ENCODE results near the gene IMMP2L. TPM values are rescaled to one million over a fixed set of nuclear protein-coding genes. Genes with fewer than 3 reads are reported as not detected.

IMMP2L gene
- total RNA-seq, 1 experiment from 2014 or later = 8.8 TPM

DNA sequence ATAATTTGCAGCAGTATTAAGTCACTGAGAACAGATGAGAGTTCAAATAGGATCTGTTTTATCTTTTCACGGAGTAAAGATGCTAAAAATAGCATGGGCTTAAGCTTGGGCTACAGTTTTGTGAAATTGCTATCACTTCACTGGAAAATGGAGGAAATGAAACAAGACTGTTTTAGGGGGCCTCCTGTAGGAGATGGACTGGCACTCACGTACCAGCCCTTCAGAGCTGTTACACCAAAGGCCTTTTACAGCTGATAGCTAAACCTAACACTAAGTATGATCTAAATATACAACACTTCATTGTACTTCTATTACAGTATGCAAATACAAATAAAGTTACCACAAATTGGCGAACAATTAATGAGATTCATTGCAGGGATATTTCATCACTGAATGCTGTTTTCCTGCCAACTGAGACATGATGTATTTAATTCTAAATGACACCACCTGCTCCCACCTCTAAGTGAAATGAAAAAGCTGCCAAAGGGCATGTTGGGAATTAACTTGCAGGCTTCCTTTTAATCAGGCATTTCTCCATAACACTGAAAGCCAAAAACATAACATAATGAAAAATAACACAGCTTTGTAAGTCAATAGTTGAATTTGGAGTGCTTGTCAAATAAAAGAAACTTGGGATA, 775.8 kb downstream of the IMMP2L start:
- Histone ChIP-seq H3K27me3 (ENCODE audit: control insufficient read depth, insufficient read depth, low read length) (no peaks in the 10 kb centered on the region), H3K4me3 (ENCODE audit: low read depth in 2 of 2, low read length in 2 of 2) (no peak overlapping the region), H3K36me3 (ENCODE audit: control insufficient read depth, insufficient read depth, low read length) (no peaks in the 10 kb centered on the region), H3K4me1 (ENCODE audit: control insufficient read depth, insufficient read depth, low read length) (no peaks in the 10 kb centered on the region), H3K9me3 (ENCODE audit: control insufficient read depth, insufficient read depth, low read depth, low read length) (no peaks in the 10 kb centered on the region), H3K27ac (ENCODE audit: low read length) (no peak overlapping the region)
- TF ChIP-seq POLR2AphosphoS5 (IDR thresholded peaks at IDR 0.05; ENCODE audit: low read depth, low read length) (no peak), SIN3A (IDR thresholded peaks at IDR 0.05; ENCODE audit: borderline replicate concordance, insufficient read depth, low read depth, low read length) (no peak), TCF7L2 (IDR thresholded peaks at IDR 0.05; ENCODE audit: low read depth, low read length) (no peak)
- in situ Hi-C loops (cut with HindIII; ENCODE audit: low pct_unique_long_range_greater_than_20kb, low sequenced_read_pairs) (no loop called here), intact Hi-C loops (cut with micrococcal nuclease; ENCODE audit: unreplicated experiment) (no loop called here)
- ChIA-PET POLR2A (no interaction called here), CTCF (no interaction called here)
- ATAC-seq (no peak), DNase-seq (ENCODE audit: low read depth, low spot score) (no peak)
- no TSS peak for BruUV-seq (replicated peaks)

DNA sequence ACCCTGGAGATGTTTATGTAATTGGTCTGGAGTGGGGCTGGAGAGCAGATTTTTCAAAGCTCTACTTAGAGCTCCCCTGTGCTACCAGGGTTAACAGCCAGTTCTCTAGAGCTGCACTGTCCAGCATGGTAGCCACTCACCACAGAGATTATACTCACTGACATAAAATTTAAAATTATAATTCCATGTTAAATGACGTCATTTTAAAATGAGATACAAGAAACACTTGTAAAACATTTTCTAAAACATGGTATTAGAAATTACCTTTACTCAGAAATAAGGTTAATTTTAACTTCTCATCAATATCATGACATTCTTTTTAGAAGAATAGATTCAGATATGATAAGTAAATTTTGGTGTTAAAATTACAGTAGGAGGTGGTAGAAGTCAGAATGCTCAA, 777.5 kb downstream of the IMMP2L start:
- POLR2A ChIA-PET = no interaction called here
- no TSS peak for BruUV-seq (replicated peaks)
- no peak for DNase-seq (ENCODE audit: low read depth, low spot score)

More for the DNA sequence above, 777.5 kb downstream of the IMMP2L start:
- TF ChIP-seq POLR2AphosphoS5 (IDR thresholded peaks at IDR 0.05; ENCODE audit: low read depth, low read length) = no peak
- no peak for TF ChIP-seq TCF7L2 (IDR thresholded peaks at IDR 0.05; ENCODE audit: low read depth, low read length)
- TF ChIP-seq, protein P1, sequence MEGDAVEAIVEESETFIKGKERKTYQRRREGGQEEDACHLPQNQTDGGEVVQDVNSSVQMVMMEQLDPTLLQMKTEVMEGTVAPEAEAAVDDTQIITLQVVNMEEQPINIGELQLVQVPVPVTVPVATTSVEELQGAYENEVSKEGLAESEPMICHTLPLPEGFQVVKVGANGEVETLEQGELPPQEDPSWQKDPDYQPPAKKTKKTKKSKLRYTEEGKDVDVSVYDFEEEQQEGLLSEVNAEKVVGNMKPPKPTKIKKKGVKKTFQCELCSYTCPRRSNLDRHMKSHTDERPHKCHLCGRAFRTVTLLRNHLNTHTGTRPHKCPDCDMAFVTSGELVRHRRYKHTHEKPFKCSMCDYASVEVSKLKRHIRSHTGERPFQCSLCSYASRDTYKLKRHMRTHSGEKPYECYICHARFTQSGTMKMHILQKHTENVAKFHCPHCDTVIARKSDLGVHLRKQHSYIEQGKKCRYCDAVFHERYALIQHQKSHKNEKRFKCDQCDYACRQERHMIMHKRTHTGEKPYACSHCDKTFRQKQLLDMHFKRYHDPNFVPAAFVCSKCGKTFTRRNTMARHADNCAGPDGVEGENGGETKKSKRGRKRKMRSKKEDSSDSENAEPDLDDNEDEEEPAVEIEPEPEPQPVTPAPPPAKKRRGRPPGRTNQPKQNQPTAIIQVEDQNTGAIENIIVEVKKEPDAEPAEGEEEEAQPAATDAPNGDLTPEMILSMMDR (IDR thresholded peaks at IDR 0.05) = no peak
- TF ChIP-seq SIN3A (IDR thresholded peaks at IDR 0.05; ENCODE audit: borderline replicate concordance, insufficient read depth, low read depth, low read length) = no peak
- TF ChIP-seq, protein P2, sequence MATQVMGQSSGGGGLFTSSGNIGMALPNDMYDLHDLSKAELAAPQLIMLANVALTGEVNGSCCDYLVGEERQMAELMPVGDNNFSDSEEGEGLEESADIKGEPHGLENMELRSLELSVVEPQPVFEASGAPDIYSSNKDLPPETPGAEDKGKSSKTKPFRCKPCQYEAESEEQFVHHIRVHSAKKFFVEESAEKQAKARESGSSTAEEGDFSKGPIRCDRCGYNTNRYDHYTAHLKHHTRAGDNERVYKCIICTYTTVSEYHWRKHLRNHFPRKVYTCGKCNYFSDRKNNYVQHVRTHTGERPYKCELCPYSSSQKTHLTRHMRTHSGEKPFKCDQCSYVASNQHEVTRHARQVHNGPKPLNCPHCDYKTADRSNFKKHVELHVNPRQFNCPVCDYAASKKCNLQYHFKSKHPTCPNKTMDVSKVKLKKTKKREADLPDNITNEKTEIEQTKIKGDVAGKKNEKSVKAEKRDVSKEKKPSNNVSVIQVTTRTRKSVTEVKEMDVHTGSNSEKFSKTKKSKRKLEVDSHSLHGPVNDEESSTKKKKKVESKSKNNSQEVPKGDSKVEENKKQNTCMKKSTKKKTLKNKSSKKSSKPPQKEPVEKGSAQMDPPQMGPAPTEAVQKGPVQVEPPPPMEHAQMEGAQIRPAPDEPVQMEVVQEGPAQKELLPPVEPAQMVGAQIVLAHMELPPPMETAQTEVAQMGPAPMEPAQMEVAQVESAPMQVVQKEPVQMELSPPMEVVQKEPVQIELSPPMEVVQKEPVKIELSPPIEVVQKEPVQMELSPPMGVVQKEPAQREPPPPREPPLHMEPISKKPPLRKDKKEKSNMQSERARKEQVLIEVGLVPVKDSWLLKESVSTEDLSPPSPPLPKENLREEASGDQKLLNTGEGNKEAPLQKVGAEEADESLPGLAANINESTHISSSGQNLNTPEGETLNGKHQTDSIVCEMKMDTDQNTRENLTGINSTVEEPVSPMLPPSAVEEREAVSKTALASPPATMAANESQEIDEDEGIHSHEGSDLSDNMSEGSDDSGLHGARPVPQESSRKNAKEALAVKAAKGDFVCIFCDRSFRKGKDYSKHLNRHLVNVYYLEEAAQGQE (IDR thresholded peaks at IDR 0.05; ENCODE audit: insufficient read depth in 1 of 2, low read depth in 2 of 2, low read length in 1 of 2) = no peak
- intact Hi-C loops (cut with micrococcal nuclease; ENCODE audit: unreplicated experiment) (no loop called here), in situ Hi-C loops (cut with HindIII; ENCODE audit: low pct_unique_long_range_greater_than_20kb, low sequenced_read_pairs) (no loop called here)
- Histone ChIP-seq H3K27ac (ENCODE audit: low read length) (no peak overlapping the region), H3K9me3 (ENCODE audit: control insufficient read depth, insufficient read depth, low read depth, low read length) (no peaks in the 10 kb centered on the region), H3K4me3 (ENCODE audit: low read depth in 2 of 2, low read length in 2 of 2) (no peak overlapping the region), H3K27me3 (ENCODE audit: control insufficient read depth, insufficient read depth, low read length) (no peaks in the 10 kb centered on the region), H3K36me3 (ENCODE audit: control insufficient read depth, insufficient read depth, low read length) (no peaks in the 10 kb centered on the region; the same call in 1 of the 2 replicates), H3K4me1 (ENCODE audit: control insufficient read depth, insufficient read depth, low read length) (no peaks in the 10 kb centered on the region)
- ATAC-seq = no peak
- CTCF ChIA-PET = no interaction called here
